ENCODE data around the gene ARPC4.
A peak's percentile ranks its signal among the peaks of the same experiment; 100 is the strongest.
"Not testable (repeated sequence)": the region's sequence is repeated elsewhere in the genome, so short reads cannot be mapped to it uniquely, and the experiment has no call there.

ARPC4 gene

DNA sequence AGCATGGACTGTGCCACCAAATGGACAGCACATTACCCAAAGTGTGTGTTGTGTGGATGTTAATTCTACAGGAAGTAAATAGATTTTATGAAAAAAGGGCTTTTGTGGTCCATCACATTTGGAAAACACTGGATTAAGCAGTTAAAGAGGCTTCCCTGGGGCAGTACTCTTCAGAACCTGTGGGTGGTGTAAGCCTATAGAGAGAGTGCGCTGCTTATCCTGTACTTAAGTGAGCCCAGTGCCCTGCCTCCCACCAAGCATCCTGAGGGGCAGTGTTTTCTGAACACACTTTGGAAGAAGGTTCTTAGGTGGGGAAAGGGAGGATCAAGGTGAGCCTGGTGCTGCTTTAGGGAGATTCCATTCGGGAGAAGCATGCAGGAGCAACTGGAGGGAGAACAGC, 28.1 kb downstream of the ARPC4 start:
- no peak for DNase-seq (ENCODE audit: low read depth in 2 of 2)

DNA sequence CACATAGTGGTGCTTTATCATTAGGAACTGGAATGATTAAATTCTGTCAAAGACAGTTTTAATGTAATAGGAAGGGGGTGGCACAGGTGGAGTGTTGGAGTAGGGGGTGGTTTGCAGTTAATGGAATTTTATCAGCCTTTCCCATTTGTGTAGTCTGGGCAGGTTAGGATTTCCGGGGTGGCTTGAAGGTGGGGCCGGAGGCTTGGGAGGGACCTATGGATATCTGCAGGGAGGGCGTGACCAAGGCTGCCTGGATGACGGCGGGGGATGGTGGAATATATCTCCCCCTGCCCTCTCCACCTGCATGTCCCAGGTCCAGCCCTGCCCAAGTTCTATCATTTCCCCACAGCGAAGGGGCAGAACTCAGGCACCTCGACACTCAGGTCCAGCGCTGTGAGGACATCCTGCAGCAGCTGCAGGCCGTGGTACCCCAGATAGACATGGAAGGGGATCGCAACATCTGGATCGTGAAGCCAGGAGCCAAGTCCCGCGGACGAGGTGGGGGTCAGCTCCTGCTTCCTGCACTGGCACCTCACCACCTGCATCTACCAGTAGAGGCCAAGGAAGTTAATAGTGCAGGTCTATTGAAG, 32.7 kb downstream of the ARPC4 start:
- no peak for DNase-seq (ENCODE audit: low read depth in 2 of 2)

DNA sequence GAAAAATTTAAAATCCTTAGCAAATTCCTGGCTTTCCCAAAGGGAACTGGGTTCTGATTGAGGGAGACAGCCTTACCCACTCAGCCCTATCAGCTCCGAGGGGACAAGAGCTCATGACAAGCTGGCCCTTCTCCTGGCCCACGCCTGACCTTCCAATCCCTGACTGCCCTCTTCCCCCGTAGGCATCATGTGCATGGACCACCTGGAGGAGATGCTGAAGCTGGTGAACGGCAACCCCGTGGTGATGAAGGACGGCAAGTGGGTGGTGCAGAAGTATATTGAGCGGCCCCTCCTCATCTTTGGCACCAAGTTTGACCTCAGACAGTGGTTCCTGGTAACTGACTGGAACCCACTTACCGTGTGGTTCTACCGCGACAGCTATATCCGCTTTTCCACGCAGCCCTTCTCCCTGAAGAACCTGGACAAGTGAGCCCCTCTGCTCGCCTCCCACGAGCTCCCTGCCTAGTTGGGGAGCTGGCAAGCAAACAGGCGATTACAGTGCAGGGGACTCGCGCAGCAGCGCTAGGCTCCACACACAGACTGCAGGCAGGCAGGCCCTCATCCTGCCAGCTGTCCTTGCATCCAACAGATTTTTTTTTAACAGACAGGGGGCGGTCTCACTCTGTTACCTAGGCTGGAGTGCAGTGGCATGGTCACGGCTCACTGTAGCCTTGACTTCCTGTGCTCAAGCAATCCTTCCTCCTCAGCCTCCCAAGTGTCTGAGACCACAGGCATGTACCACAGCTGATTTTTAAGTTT, 34.1 kb downstream of the ARPC4 start:
- no peak for DNase-seq (ENCODE audit: low read depth in 2 of 2)

DNA sequence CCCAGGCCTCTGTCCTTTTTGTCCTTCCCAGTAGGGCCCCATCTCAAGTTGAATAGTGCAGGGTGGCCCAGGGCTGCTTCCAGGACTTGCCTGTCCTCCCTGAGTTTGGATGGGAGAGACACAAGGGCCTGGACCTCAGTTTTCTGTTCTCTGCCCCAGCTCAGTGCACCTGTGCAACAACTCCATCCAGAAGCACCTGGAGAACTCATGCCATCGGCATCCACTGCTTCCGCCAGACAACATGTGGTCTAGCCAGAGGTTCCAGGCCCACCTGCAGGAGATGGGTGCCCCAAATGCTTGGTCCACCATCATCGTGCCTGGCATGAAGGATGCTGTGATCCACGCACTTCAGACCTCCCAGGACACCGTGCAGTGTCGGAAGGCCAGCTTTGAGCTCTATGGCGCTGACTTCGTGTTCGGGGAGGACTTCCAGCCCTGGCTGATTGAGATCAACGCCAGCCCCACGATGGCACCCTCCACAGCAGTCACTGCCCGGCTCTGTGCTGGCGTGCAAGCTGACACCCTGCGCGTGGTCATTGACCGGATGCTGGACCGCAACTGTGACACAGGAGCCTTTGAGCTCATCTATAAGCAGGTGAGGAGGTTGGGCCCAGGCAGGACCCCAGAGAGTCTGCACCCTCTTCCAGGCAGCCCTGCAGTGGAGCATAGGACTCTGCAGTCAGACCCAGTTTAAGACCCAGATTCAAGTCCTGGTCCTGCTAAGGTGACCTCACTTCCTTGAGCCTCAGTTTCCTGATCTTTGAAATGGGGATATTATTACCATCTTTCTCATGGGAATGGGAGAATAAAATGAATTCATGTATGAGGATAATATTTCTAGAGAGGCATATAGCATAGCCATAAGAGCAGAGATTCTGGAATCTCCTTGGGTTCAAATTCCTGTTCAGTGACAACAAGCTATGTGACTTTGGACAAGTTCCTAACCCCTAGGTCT, 36.2 kb downstream of the ARPC4 start:
- no peak for DNase-seq (ENCODE audit: low read depth in 2 of 2)

DNA sequence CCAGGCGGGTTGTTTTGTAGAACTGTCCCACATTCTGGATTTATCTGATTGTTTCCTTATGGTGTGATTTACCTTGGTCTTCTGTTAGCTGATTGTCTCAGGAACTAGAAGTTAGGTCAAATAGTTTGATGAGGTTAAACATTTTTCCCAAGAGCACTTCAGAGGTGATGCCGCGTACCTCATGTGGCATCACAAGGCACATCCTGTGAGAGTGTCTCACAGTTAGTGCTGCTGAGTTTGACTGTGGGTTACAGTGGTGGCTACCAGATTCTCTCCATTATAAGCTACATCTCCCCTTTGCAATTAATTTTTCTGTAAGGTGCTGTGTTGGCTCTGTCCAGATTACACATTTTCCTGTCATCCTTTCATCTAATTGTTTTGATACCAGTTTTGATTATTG, 38.4 kb downstream of the ARPC4 start:
- no peak for DNase-seq (ENCODE audit: low read depth in 2 of 2)

DNA sequence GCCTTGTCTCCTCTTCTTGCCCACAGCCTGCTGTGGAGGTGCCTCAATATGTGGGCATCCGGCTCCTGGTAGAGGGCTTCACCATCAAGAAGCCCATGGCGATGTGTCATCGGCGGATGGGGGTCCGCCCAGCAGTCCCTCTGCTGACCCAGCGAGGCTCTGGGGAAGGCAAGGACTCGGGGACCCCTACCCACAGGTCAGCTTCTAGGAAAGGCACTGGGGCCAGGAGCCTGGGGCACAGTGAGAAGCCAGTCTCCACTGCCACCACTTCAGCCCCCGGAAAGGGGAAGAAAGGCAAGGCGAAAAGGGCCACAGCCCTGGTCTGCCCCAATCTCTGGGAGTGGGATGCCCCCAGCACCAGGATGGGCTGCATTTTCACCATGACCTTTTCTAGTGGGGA, 40.2 kb downstream of the ARPC4 start:
- DNase-seq (ENCODE audit: low read depth in 2 of 2), result no peak

DNA sequence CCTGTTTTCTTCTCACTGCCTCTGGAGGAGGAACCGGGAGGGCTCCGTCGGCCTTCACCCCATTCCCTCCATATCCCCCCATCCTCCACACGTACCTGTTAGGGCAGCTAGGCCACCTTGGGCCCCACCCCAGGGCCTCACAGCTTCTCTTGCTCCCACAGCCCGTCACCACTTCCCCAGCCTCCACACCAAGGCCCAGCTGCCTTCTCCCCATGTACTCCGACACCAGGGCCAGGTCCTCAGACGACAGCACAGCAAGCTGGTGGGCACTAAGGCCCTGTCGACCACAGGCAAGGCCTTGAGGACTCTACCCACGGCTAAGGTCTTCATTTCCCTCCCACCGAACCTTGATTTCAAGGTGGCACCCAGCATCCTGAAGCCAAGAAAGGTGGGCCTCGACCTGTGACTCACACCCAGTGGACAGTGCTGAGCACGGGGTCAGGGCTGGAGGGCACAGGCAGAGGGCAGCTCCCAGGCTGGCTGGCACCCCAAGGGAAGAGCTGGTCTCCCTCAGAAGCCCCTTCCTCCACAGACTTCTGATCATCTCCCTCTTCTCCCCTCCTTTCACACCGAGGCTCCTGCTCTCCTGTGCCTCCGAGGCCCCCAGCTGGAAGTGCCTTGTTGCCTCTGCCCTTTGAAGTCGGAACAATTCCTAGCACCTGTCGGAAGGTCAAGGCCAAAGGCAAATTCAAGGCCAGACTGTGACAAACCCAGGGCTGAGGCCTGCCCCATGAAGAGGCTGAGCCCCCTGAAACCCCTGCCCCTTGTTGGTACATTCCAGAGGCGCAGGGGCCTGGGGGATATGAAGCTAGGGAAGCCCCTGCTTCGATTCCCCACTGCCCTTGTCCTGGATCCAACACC, 41.9 kb downstream of the ARPC4 start:
- no peak for DNase-seq (ENCODE audit: low read depth in 2 of 2)

DNA sequence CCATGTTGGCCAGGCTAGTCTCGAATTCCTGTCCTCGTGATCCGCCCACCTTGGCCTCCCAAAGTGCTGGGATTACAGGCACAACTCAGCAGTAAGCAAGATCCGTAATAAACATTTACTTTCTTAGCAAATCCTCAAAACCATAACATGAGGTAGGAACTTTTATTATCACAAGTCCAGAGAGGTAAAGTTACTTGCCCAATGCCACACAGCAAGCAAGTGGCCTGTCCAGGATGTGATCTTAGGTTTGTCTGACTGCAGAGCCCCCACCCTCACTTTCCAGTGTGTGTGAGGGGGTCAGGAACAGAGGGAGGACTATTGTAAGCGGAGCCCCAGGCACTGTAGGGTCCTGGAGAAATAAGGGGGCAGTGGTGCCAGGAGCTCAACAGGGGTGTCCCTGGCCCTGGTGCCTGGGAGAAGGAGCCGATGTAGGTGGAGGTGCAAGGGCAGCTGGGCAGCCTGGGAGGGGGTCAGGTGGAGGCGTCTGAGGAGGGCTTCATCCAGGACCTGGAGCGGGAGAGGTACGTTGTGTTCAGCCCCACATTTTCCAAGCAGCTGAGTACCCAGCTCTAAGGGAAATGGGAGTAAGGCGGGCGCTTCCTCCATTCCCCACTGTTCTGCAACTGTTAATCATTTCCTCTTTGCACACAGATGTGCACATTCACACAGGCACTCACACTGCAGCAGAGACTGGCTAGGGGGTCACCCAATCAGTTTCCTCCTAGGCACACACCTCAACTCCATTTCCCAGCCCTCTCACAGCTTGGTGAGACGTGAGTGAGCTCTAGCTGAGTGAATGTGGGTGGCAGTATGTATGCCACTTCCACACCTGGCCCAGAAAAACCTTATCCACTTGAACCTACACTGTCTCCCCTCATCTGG, 45.1 kb downstream of the ARPC4 start:
- DNase-seq (ENCODE audit: low read depth in 2 of 2), result no peak

DNA sequence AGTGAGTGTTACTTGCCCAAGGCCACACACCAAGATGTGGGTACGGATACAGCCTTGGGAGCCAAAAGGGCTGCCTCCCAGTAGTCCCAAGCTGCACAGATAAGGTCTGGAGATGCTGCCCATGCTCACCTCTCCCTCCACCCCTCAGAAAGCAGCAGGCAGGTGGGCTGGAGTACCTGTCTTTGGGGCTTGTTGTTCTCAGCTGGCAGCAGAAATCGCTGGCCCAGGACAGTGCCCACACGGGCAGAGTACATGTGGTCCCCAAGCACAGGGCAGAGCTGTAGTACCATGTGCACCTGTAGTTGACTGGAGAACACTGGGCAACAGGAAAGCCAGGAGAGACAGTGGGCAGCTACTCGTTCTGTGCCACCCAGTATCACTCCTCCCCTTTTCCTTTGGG, 46.0 kb downstream of the ARPC4 start:
- DNase-seq (ENCODE audit: low read depth in 2 of 2), result no peak

DNA sequence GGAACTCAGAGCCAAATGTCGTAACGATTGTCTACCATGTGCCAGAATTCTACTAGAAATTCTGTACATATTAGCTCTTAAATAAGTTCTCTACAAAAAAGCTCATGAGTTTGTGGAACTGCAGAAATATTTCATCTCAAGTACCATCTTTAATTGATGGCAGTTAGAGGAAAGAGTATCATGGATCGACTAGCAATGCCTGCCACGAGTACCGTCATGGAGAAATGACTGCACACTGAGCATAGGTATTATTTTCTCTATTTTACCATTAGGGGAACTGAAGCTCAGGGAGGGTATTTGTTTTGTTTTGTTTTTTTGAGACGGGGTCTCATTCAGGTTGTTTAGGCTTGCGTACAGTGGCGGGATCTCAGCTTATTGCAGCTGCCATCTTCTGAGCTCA, 48.1 kb downstream of the ARPC4 start:
- DNase-seq (ENCODE audit: low read depth in 2 of 2), result no peak

DNA sequence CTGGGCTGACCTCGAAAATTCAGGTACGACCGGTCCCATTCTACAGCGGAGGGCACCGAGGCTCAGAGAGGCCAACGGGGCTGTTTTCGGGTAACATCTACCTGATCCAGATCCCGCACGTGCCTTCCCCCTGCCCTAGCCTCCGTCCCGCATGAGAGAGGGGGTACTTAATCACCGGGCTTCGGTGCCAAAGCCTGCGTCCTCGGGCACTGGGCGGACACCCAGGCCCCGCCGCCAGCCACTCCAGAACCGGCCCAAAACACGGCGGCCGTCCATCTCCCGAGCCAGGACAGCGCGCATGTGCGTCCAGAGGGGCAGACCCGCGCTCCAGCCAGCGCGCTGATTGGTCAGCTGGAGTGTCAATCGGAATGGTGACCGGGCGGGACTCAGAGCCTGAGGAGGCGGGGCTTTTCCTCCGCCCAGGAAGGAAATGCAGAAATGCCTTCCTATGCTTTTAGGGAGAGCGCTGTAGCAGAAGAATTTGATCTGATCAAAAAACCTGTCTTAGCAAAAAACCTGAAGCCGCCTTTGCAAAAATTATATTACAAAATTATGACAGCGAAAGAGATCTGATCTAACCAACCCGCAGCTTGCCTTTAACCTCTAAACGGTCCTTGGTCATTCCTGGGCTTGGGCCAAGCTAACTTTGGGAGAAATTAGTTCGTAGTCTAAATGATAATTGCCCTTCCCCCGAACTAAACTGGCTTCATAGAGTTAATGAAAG, 51.0 kb downstream of the ARPC4 start, which contains the start of gene RPUSD3:
Gene RPUSD3 (minus strand): TSS at position 294 of the 724 bp plus-strand sequence. CDS start 18 bp downstream, at position 276.
- peak; percentile 87 to 97 for DNase-seq (ENCODE audit: low read depth in 2 of 2)

DNA sequence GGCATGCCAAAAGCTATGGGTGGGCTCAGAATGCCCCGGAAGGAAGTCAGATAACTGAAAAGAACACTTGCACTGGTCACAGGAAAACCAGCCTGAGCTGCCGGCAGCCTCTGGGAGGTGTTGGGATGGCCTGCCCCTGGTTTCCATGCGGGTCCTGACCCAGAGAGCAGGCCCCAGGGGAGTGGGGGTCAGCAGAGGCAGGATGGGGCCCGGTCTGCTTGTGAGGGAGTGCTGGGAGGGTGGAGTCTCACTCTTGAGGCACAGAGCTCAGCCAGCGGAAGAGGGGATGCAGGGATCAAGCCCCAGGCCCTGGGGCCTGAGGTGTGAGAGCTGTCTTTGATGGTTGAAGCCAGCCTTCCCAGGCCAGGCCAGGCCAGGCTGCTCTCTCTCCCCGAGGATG, 53.3 kb downstream of the ARPC4 start:
- no peak for DNase-seq (ENCODE audit: low read depth in 2 of 2)

DNA sequence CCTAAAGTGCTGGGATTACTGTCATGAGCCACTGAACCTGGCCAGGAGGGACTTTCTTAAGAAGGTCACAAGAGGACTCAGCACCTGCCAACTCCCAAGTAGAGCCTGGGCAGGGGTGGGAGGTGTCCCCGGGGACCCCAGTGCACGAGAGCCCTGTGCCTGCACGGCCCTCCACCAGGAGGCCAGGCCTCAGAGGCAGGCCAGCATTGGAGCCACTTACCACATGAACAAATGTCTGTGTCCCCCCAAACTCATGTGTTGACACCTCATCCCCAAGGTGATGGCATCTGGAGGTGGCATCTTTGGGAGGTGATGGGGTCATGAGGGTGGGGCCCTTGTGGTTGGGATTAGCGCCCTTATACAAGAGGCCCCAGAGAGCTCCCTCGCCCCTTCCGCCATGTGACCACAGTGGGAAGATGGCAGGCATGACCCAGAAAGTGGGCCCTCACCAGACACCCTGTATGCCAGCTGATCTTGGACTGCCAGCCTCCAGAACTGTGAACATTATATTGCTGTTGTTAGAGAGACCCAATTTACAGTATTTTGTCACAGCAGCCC, 54.1 kb downstream of the ARPC4 start:
- DNase-seq (ENCODE audit: low read depth in 2 of 2), result no peak

DNA sequence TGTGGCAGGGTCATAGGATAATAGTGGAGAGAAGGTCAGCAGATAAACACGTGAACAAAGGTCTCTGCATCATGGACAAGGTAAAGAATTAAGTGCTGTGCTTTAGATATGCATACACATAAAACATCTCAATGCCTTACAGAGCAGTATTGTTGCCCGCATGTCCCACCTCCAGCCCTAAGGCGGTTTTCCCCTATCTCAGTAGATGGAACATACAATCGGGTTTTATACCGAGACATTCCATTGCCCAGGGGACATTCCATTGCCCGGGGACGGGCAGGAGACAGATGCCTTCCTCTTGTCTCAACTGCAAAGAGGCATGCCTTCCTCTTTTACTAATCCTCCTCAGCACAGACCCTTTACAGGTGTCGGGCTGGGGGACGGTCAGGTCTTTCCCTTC, 55.0 kb downstream of the ARPC4 start:
- DNase-seq (ENCODE audit: low read depth in 2 of 2), result not testable (repeated sequence)

DNA sequence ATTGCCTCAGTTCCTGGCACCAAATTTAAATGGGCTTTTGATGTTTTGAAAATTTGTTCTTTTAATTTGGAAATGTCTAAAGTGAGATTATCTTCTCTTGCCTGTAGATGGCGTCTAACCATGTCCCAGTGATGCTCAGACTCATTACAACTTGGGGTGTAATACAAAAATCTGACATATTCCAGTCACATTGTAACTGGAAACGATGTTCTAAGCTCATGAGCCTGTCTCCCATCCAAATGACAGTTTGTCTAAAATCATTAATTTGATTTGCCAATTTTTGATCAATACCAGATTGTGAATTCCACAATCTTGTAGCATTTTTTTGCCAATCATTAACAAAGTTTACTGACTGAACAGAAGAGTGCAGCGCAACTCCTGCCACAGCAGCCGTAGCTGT, 56.0 kb downstream of the ARPC4 start:
- not testable (repeated sequence) for DNase-seq (ENCODE audit: low read depth in 2 of 2)

DNA sequence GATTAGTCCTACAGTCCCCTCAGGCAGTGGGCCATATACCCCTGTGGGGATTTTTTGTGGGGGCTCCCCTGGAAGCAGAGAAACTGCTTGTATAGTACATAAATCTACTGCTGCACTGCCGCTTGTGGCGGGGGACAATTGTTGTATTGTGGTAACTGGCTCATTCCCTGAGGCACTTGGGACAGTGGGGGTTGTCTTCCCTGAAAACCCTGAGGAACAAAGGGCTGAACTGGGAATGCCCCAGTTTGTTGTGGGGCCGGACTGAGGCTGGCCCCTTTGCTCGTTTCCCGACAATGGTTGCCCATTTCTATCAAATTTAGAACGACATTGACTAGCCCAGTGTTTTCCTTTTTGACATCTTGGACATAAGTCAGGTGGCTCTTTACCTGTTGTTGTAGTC, 58.5 kb downstream of the ARPC4 start:
- DNase-seq (ENCODE audit: low read depth in 2 of 2), result not testable (repeated sequence)

DNA sequence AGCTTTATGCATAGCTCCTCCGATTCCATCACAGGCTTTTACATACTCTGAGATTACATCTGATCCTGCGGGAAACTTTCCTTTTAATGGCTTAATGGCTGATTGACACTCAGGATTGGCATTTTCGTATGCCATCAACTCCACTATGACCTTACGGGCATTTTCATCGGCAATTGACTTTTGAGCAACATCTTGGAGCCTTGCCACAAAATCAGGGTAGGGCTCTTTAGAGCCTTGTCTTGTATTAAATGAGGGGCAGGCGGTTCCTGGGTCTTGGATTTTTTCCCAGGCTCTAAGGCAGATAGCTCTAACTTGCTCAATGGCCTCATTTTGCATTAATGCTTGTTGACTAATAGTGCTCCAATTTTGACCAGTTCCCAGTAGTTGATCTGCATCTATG, 59.0 kb downstream of the ARPC4 start:
- not testable (repeated sequence) for DNase-seq (ENCODE audit: low read depth in 2 of 2)

DNA sequence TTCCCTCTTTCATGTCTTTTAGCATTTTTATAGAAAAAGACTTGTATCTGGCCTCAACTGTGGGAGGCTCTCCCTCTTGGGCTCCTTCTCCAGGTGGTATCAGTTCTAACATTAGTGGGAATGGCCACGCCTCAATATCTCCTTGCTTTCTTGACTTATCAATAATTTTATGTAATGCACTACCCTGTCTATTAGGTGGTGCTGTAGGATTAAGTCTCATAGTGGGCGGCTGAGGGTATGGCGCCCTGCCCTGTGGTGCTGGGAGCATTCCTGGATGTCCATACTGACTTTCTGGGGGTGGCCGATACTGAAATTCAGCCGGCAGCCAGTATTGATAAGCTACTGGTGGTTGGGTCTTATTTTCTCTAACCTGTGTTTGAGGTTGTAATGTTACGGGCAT, 59.6 kb downstream of the ARPC4 start:
- DNase-seq (ENCODE audit: low read depth in 2 of 2), result no peak

DNA sequence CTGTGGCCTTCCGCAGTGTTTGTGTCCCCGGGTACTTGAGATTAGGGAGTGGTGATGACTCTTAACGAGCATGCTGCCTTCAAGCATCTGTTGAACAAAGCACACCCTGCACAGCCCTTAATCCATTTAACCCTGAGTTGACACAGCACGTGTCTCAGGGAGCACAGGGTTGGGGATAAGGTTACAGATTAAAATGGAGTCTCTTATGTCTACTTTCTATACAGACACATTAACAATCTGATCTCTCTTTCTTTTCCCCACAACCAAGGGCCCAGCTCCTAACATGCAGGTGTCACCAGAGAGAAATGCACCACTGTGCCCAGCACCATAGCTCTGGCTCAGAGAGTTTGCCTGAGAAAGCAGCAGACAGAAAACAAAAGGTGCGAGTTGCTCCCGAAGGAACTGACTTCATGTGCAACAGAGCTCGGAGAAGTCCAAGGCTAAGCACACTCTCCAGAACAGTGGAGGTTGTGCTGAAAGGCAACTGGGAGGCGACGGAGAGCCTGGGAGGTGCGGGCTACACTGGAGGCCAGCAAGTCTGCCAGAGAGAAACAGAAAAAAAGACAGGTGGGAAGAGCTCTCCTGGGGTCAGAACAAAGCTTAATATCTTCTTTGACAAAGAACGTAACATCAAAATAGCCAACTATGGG, 61.5 kb downstream of the ARPC4 start:
- DNase-seq (ENCODE audit: low read depth in 2 of 2), result not testable (repeated sequence)

Data from stimulated activated CD4-positive, alpha-beta T cell treated with anti-CD3 and anti-CD28 coated beads, Interleukin-1b, Interleukin-23, amount 100 ng/mL, for 1 hour (primary cell).